Effector memory CD4-positive, alpha-beta T cell (primary cell): Measurements from ENCODE around the gene DOK3.
"Not testable (repeated sequence)": the region's sequence is repeated elsewhere in the genome, so short reads cannot be mapped to it uniquely, and the experiment has no call there.

Experiments
- DNase-seq, 3 donors: peaks; one replicate each; pipeline ENCODE4 v3.0.0-alpha.2; 2020
- H3K27ac ChIP-seq: 2 replicates; pipeline ENCODE4 v1.7.0; 2013; ENCODE audit warnings: mild to moderate bottlenecking, low read length, moderate library complexity; ENCODE audit not compliant: insufficient read depth, poor library complexity, severe bottlenecking
- H3K27me3 ChIP-seq: replicated peaks from 2 replicates; pipeline ENCODE4 v1.7.0; 2013; ENCODE audit warnings: mild to moderate bottlenecking, low read length; ENCODE audit not compliant: insufficient read depth, control insufficient read depth, poor library complexity, severe bottlenecking
- H3K36me3 ChIP-seq: 2 replicates; pipeline ENCODE4 v1.7.0; 2013; ENCODE audit warnings: mild to moderate bottlenecking, low read length, moderate library complexity; ENCODE audit not compliant: control insufficient read depth, insufficient read depth
- H3K4me1 ChIP-seq: 2 replicates; pipeline ENCODE4 v1.7.0; 2013; ENCODE audit warnings: low read length, mild to moderate bottlenecking; ENCODE audit not compliant: control insufficient read depth, insufficient read depth, poor library complexity, severe bottlenecking
- H3K4me3 ChIP-seq: 2 replicates; pipeline ENCODE4 v1.7.0; 2013; ENCODE audit warnings: low read length, low read depth, mild to moderate bottlenecking; ENCODE audit not compliant: insufficient read depth, poor library complexity, severe bottlenecking
- H3K9me3 ChIP-seq: 2 replicates; pipeline ENCODE4 v1.7.0; 2013; ENCODE audit warnings: mild to moderate bottlenecking, low read length, moderate library complexity; ENCODE audit not compliant: control insufficient read depth

Gene DOK3

DNA sequence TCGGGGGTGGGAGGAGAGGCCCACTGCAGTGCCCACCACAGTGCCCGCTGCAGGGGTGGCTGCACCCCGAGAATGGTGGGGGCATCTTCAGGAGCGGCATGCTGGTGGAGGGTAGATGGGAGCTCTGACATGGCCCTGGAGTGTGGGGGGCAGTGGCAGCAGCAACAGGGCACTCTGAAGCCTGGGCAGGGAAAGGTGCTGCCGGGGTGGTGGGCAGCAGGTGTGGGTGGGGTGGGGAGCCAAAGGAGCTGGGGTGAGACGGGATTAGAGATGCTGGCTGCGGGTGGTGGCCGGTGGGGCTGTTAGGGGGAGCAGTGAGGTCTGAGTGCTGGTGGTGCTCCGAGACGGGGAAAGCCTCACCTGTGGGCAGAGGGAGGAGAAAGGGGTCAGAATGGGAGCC is 26.8 kb upstream of the DOK3 start:
- Histone ChIP-seq H3K27me3 (no peaks in the 10 kb centered on the region), H3K4me3 (no peak overlapping the region), H3K4me1 (no peaks in the 10 kb centered on the region), H3K9me3 (no peaks in the 10 kb centered on the region), H3K36me3 (peaks cover 52% of the 10 kb centered on the region), H3K27ac (no peak overlapping the region)
- no peak for DNase-seq

DNA sequence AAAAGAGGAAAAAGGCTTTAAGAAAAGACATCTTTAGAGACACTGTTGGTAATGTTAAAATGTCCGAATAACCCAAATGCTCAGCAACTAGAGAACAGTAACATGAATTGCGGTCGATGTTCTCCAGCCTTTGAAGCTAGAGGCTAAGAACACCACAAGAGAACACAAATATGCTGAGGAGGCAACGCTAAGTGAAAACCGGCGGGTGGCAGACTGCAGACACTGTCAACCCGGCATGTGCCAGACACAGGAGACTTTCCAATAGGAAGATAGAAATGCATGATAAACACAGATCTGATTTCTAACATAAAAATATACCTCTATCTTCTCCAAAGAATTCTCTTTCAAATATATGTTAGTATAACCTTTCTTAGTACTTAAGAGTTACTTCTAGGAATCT is 25.5 kb upstream of the DOK3 start:
- Histone ChIP-seq H3K9me3 (no peaks in the 10 kb centered on the region), H3K27me3 (no peaks in the 10 kb centered on the region), H3K4me1 (no peaks in the 10 kb centered on the region), H3K4me3 (no peak overlapping the region), H3K36me3 (peaks cover 65% of the 10 kb centered on the region), H3K27ac (no peak overlapping the region)
- DNase-seq, result no peak

DNA sequence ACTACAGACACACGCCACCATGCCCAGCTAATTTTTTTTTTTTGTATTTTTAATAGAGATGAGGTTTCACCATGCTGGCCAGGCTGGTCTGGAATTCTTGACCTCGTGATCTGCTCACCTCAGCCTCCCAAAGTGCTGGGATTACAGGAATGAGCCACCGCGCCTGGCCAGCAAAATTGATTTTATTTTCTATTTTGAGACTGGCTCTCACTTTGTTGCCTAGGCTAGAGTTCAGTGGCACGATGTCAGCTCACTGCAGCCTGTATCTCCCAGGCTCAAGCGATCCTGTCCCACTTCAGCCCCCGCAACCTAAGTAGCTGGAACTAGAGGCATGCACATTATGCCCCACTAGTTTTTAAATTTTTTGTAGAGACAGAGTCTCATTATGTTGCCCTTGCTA is 24.8 kb upstream of the DOK3 start:
- H3K4me1 ChIP-seq, H3K9me3 ChIP-seq, H3K4me3 ChIP-seq, H3K27me3 ChIP-seq, DNase-seq, H3K27ac ChIP-seq: not testable (repeated sequence)
- peaks cover 66% of the 10 kb centered on the region for H3K36me3 ChIP-seq

DNA sequence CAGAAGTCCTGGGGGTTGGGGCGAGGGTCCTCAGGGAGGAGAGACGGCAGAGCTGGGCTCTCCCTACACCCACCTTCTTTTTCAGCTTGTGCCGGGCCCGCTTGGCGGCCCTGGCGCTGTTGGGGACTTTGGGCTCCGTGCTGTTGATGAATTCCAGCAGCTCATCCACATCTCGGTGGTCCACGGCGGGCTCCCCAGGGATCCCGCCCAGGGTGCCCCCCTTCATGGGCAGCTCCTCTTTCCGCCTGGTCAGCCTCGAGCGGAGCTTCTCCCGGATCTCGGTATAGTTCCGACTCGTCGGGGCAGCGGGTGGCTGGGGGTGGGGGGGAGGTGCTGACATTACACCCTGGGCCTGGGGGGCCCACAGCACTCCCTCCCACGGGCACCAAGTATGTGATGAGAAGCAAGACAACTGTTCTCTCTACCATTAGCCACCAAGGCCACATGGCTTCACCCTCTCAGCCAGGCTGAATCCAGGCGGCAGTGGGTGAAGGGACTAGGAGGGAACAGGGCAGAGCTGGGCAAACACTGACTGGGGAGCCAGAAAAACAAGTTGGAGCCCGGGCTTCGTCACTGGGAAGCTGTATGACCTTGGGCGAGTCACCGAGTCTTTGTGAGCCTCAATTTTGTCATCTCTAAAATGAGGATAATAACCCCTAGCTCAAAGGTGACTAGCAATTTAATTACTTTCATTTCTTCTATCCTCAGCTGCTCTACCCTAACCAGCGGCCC is 21.7 kb upstream of the DOK3 start:
- Histone ChIP-seq H3K36me3 (peaks cover 56% of the 10 kb centered on the region), H3K27ac (no peak overlapping the region), H3K4me1 (no peaks in the 10 kb centered on the region), H3K27me3 (no peaks in the 10 kb centered on the region), H3K9me3 (no peaks in the 10 kb centered on the region), H3K4me3 (no peak overlapping the region)
- DNase-seq, result no peak

DNA sequence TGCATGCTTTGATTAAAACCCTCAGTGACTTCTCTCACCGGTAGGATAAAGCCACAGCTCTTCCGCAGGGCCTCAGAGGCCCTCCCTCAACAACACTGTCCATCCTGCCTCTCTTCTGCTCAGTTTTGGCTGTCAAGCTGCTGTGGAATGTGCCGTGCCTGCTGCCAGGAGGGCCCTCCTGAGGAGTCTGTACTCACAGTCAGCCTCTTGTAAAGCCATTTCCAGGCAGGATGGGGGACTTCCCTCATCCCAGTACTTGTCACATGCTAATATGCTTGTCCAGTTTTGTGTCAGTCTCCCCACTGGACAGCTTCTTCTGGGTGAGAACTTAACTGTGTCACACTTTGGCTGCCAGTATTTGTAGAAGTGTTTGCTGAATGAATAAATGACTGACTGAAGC is 21.0 kb upstream of the DOK3 start:
- H3K4me3 ChIP-seq, result no peak overlapping the region
- no peak for DNase-seq
- H3K27ac ChIP-seq, result no peak overlapping the region
- no peaks in the 10 kb centered on the region for H3K4me1 ChIP-seq
- H3K36me3 ChIP-seq, result peaks cover 52% of the 10 kb centered on the region
- no peaks in the 10 kb centered on the region for H3K27me3 ChIP-seq
- H3K9me3 ChIP-seq, result no peaks in the 10 kb centered on the region

DNA sequence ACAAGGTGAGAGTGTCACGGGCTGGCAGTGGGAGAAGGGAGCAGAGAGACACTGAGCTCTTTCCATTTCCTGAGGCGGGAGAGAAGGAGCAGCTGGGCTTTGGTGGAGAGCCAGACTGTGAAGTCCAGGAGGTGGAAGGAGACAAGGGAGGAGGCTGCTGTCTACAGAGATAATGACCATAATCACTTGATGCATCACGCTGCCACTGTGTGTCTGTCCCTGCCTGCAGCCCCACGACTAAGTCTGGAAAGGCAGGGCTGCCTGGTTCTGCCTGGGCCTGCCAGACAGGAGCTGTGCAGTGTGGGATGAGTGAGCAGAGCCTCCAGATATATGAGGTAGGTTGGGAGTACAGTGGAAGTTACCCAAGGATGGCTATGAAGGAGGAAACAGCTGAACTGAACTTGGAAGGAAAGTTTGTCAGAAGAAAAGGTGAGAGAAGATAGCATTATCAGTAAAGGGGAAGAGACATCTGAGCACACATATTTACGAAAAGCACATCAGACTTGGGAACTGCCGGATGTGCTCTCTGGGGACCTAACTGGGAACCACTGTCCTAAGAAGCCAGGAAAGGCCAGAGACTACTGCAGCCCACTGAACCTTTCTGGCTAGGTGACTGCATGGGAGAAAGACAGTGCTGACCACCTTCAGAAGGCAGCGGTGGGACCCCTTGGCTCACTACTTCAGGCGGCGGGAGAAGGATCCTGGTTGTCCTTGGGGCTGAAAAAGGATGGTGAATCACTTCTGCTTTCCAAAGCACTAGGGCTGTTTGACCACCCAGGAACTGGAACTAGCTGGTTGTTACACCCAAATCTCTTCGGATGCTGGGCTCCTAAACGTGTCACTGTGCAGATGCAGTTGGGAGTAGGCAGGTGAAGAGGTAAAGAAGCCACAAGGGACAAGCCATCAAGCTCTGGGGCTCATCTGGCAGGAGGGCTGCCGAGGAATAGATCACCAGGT is 19.9 kb upstream of the DOK3 start:
- H3K27ac ChIP-seq, result no peak overlapping the region
- peaks cover 52% of the 10 kb centered on the region for H3K36me3 ChIP-seq

DNA sequence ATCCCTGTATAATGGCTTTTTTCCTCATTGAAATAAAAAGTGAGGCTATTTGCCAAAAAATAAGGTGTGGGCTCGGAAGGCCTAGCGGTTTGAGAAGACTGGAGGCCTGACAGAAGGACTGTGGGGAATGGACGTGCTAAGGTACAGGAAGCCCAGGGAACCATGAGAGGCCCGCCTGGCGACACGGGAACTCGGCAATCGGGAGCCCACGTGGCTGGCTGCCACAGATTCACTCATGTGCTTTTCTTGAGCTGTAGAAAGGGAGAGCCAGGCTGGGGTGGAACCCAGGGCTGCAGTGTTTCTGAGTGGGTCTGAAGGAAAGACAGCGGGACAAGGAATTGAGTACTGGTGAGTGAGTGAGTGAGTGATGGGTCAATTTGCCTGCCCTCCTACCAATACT is 19.0 kb upstream of the DOK3 start:
- Histone ChIP-seq H3K27me3 (no peaks in the 10 kb centered on the region), H3K4me1 (no peaks in the 10 kb centered on the region), H3K4me3 (no peak overlapping the region), H3K27ac (no peak overlapping the region), H3K9me3 (no peaks in the 10 kb centered on the region), H3K36me3 (peaks cover 58% of the 10 kb centered on the region)
- no peak for DNase-seq

More for the DNA sequence above, 19.9 kb upstream of the DOK3 start:
- no peak for DNase-seq
- H3K4me1 ChIP-seq, result no peaks in the 10 kb centered on the region
- no peaks in the 10 kb centered on the region for H3K27me3 ChIP-seq
- H3K4me3 ChIP-seq, result no peak overlapping the region
- H3K9me3 ChIP-seq, result no peaks in the 10 kb centered on the region

DNA sequence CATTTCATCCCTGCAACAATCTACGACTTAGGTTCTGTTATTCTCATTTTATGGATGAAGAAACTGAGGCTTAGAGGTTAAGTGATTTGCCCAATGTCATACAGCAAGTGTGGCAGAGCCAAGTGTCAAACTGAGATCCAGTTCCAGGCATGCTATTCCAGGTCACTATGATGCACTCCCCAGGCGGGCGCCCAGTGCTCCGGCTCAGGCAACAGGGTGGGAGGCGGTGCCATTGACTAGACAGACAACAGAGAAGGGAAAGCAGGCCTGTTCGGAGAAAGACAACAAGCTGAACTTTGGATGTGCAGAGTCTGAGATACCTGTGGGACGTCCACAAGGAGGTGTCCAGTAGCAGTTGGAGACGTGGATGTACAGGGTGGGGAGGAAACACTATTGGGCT is 18.0 kb upstream of the DOK3 start:
- Histone ChIP-seq H3K27ac (no peak overlapping the region), H3K4me3 (no peak overlapping the region), H3K4me1 (no peaks in the 10 kb centered on the region), H3K9me3 (no peaks in the 10 kb centered on the region), H3K36me3 (peaks cover 58% of the 10 kb centered on the region), H3K27me3 (no peaks in the 10 kb centered on the region)
- no peak for DNase-seq

DNA sequence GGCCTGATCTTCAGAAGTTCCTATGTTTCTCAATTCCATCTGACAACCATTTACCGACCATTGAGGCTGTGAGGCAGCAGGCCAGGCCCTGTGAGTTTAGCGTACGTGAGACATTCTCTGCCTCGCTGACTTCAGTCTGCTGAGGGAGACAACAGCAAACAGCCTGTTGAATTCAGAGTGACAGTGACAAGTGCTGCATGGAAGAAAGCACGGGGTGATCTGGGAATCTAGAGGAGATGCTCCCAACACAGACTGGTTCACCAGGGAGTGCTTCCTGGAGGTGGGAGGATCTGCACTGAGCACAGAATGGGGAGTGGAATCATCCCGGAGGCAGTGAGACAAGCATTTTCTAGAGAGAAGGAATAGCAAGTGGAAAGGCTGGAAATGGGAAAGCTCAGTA is 17.2 kb upstream of the DOK3 start:
- peaks cover 54% of the 10 kb centered on the region for H3K36me3 ChIP-seq
- H3K4me1 ChIP-seq, result no peaks in the 10 kb centered on the region
- no peaks in the 10 kb centered on the region for H3K27me3 ChIP-seq
- no peaks in the 10 kb centered on the region for H3K9me3 ChIP-seq
- DNase-seq, result no peak
- no peak overlapping the region for H3K4me3 ChIP-seq
- no peak overlapping the region for H3K27ac ChIP-seq

DNA sequence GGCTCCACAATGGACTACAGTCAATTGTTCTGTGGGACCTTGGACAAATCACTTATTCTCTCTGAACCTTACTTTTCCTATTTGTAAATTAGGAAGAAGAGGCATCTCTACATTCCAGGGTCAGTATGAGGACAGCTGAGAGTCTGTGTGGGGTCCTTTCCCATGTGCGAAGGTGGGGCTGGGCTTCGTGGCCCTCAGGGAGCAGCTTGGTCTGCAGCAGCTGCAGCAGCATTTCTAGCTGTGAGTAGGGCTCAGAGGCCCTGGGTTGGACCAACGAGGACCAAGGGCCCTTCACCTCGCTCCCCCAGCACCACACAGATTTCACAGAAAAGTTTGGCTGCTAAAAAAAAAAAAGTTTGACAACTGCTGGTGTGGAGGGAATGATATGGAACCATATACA is 16.6 kb upstream of the DOK3 start:
- Histone ChIP-seq H3K36me3 (peaks cover 55% of the 10 kb centered on the region), H3K9me3 (no peaks in the 10 kb centered on the region), H3K27ac (no peak overlapping the region), H3K4me3 (no peak overlapping the region), H3K4me1 (no peaks in the 10 kb centered on the region), H3K27me3 (no peaks in the 10 kb centered on the region)
- no peak for DNase-seq
